ENCODE results near the gene ZFPM1. TPM values are rescaled to one million over a fixed set of nuclear protein-coding genes. Genes with fewer than 3 reads are reported as not detected.

The ZFPM1 gene
- total and polyA plus RNA-seq, 4 donors, result 0.19 to 12.8 (median 5.3) TPM

- H3K9ac ChIP-seq (ENCODE audit: low read depth in 1 of 2, low read length in 2 of 2), result no peak overlapping the region
- H3K4me3 ChIP-seq (ENCODE audit: low read depth in 1 of 3, low read length in 3 of 3), result no peak overlapping the region
- H3K9me3 ChIP-seq (ENCODE audit: control insufficient read depth in 4 of 4, low read length in 3 of 4), result peaks cover 7 to 12% (median 8%) of the 10 kb centered on the region in 4 donors
- DNase-seq (ENCODE audit: low spot score), result no peak
- H3K27ac ChIP-seq (ENCODE audit: low read depth in 1 of 2, low read length in 2 of 2), result no peak overlapping the region
- H3K36me3 ChIP-seq (ENCODE audit: control insufficient read depth in 4 of 4, insufficient read depth in 3 of 4, low read depth in 1 of 4, low read length in 3 of 4), result no peaks in the 10 kb centered on the region
- WGBS, result 68% methylated on average over 15 of the region's 15 CpGs
- TF ChIP-seq JUND (IDR thresholded peaks at IDR 0.05) (no peak), HNF4A (conservative IDR thresholded peaks at IDR 0.05) (no peak), HNF4G (IDR thresholded peaks at IDR 0.05) (no peak), RXRA (IDR thresholded peaks at IDR 0.05) (no peak), NR2F2 (IDR thresholded peaks at IDR 0.05) (no peak), GABPA (IDR thresholded peaks at IDR 0.05 in 1 of 2, conservative IDR thresholded peaks at IDR 0.05 in 1 of 2) (no peak), EGR1 (IDR thresholded peaks at IDR 0.05; ENCODE audit: low read depth in 2 of 2) (no peak), SP1 (IDR thresholded peaks at IDR 0.05) (no peak), MAX (IDR thresholded peaks at IDR 0.05) (no peak), YY1 (IDR thresholded peaks at IDR 0.05) (no peak), TAF1 (conservative IDR thresholded peaks at IDR 0.05) (no peak)
- TF ChIP-seq, protein P1, sequence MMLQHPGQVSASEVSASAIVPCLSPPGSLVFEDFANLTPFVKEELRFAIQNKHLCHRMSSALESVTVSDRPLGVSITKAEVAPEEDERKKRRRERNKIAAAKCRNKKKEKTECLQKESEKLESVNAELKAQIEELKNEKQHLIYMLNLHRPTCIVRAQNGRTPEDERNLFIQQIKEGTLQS (IDR thresholded peaks at IDR 0.05), result no peak
- no peaks in the 10 kb centered on the region for H3K27me3 ChIP-seq (ENCODE audit: control insufficient read depth in 4 of 4, insufficient read depth in 4 of 4, low read length in 3 of 4)
- H3K4me1 ChIP-seq (ENCODE audit: control insufficient read depth in 4 of 4, insufficient read depth in 4 of 4, low read length in 3 of 4), result no peaks in the 10 kb centered on the region
Observed at GRCh38 chr16:88541831-88542616, 88.9 kb downstream of the ZFPM1 start.

GRCh38 chr16:88543230-88543813, 90.2 kb downstream of the ZFPM1 start:
- no peak for DNase-seq (ENCODE audit: low spot score)
- TF ChIP-seq JUND (IDR thresholded peaks at IDR 0.05) (no peak), SP1 (IDR thresholded peaks at IDR 0.05) (no peak), RAD21 (IDR thresholded peaks at IDR 0.05) (no peak)
- TF ChIP-seq, protein P2, sequence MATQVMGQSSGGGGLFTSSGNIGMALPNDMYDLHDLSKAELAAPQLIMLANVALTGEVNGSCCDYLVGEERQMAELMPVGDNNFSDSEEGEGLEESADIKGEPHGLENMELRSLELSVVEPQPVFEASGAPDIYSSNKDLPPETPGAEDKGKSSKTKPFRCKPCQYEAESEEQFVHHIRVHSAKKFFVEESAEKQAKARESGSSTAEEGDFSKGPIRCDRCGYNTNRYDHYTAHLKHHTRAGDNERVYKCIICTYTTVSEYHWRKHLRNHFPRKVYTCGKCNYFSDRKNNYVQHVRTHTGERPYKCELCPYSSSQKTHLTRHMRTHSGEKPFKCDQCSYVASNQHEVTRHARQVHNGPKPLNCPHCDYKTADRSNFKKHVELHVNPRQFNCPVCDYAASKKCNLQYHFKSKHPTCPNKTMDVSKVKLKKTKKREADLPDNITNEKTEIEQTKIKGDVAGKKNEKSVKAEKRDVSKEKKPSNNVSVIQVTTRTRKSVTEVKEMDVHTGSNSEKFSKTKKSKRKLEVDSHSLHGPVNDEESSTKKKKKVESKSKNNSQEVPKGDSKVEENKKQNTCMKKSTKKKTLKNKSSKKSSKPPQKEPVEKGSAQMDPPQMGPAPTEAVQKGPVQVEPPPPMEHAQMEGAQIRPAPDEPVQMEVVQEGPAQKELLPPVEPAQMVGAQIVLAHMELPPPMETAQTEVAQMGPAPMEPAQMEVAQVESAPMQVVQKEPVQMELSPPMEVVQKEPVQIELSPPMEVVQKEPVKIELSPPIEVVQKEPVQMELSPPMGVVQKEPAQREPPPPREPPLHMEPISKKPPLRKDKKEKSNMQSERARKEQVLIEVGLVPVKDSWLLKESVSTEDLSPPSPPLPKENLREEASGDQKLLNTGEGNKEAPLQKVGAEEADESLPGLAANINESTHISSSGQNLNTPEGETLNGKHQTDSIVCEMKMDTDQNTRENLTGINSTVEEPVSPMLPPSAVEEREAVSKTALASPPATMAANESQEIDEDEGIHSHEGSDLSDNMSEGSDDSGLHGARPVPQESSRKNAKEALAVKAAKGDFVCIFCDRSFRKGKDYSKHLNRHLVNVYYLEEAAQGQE (IDR thresholded peaks at IDR 0.05), result no peak
- H3K36me3 ChIP-seq (ENCODE audit: control insufficient read depth in 4 of 4, insufficient read depth in 3 of 4, low read depth in 1 of 4, low read length in 3 of 4), result no peaks in the 10 kb centered on the region
- H3K4me3 ChIP-seq (ENCODE audit: low read depth in 1 of 3, low read length in 3 of 3), result no peak overlapping the region
- H3K4me1 ChIP-seq (ENCODE audit: control insufficient read depth in 4 of 4, insufficient read depth in 4 of 4, low read length in 3 of 4), result no peaks in the 10 kb centered on the region
- H3K27ac ChIP-seq (ENCODE audit: low read depth in 1 of 2, low read length in 2 of 2), result no peak overlapping the region
- H3K9ac ChIP-seq (ENCODE audit: low read depth in 1 of 2, low read length in 2 of 2), result no peak overlapping the region
- WGBS, result 71% methylated on average over 8 of the region's 8 CpGs
- peaks cover 7 to 12% (median 8%) of the 10 kb centered on the region in 4 donors for H3K9me3 ChIP-seq (ENCODE audit: control insufficient read depth in 4 of 4, low read length in 3 of 4)
- H3K27me3 ChIP-seq (ENCODE audit: control insufficient read depth in 4 of 4, insufficient read depth in 4 of 4, low read length in 3 of 4), result peaks cover 0 to 1% (median 0%) of the 10 kb centered on the region in 4 donors

All from liver (tissue), 9 donors.